Measurements from ENCODE around the gene SMAP2. TPM values are rescaled to one million over a fixed set of nuclear protein-coding genes. Genes with fewer than 3 reads are reported as not detected.

SMAP2 gene
- total and polyA plus RNA-seq, 2 experiments from 2014 or later = 16.7 to 29.5 TPM

- TF ChIP-seq, protein P1, sequence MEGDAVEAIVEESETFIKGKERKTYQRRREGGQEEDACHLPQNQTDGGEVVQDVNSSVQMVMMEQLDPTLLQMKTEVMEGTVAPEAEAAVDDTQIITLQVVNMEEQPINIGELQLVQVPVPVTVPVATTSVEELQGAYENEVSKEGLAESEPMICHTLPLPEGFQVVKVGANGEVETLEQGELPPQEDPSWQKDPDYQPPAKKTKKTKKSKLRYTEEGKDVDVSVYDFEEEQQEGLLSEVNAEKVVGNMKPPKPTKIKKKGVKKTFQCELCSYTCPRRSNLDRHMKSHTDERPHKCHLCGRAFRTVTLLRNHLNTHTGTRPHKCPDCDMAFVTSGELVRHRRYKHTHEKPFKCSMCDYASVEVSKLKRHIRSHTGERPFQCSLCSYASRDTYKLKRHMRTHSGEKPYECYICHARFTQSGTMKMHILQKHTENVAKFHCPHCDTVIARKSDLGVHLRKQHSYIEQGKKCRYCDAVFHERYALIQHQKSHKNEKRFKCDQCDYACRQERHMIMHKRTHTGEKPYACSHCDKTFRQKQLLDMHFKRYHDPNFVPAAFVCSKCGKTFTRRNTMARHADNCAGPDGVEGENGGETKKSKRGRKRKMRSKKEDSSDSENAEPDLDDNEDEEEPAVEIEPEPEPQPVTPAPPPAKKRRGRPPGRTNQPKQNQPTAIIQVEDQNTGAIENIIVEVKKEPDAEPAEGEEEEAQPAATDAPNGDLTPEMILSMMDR (IDR thresholded peaks at IDR 0.05; ENCODE audit: low read depth, low read length) = no peak
- Histone ChIP-seq H3K9me3 (ENCODE audit: low read depth) (no peaks in the 10 kb centered on the region), H3K4me3 (no peak overlapping the region), H3K4me1 (ENCODE audit: low read depth) (no peaks in the 10 kb centered on the region), H3K27me3 (no peaks in the 10 kb centered on the region), H3K36me3 (peaks cover 4% of the 10 kb centered on the region), H3K27ac (no peak overlapping the region)
- peak in 1 of 2 donors; percentile 75 for DNase-seq (ENCODE audit: low read depth in 1 of 2, low spot score in 1 of 2)
Observed at GRCh38 chr1:40421431-40422384, 48.2 kb downstream of the SMAP2 start.

DNA sequence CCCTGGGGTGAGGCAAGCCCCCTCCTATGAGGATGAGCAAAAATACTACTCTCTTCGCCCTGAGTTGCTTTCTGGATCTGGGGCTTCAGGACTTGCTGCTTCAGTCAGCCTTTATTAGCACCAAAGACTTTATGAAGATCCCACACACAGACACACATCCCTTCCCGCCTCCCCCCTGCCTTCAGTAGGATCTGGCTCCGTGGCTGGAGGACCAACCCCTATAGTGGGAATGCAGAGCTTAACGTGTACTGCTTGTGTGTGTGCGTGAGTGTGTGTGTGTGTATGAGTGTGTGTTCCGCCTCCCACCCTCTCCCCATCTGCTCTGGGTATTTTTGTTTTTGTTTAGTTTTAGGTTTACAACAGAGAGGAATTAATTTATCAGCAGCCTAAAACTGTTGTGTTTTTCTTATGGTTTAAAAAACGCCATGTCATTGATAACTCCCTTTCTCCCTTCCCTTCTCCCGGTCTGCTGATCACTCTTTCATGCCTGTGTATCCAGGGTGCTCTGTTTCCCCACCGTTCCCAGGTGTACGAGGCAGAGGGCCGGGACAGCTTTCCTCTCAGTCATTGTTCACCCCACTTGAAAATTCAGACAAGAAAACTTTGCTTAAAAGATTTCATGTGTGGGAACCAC is 49.2 kb downstream of the SMAP2 start:
- no peaks in the 10 kb centered on the region for H3K4me1 ChIP-seq (ENCODE audit: low read depth)
- DNase-seq (ENCODE audit: low read depth in 1 of 2, low spot score in 1 of 2) = no peak
- H3K4me3 ChIP-seq = no peak overlapping the region
- TF ChIP-seq, protein P1 (IDR thresholded peaks at IDR 0.05; ENCODE audit: low read depth, low read length) = no peak
- no peak overlapping the region for H3K27ac ChIP-seq
- no peaks in the 10 kb centered on the region for H3K9me3 ChIP-seq (ENCODE audit: low read depth)
- no peaks in the 10 kb centered on the region for H3K27me3 ChIP-seq
- H3K36me3 ChIP-seq = peaks cover 4% of the 10 kb centered on the region

DNA sequence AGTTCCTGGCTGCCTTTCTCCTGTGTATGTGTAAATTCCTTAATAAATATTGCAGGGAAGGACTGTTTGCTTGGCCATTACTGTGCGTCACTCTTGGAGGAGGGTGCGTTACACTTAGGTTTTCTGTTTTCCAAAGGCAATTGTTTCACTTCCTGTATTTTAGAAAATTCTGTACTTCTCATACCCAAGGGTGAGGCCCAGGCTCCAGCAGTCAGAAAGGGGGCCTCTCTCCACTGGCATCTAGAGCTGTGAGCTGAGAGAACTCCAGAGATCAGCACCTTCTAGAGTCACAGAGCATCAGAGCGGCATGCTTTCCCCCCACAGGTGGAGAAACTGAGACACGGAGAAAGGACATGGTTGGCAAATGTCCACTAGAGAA is 49.7 kb downstream of the SMAP2 start:
- Histone ChIP-seq H3K27me3 (no peaks in the 10 kb centered on the region), H3K27ac (no peak overlapping the region), H3K4me1 (ENCODE audit: low read depth) (no peaks in the 10 kb centered on the region), H3K9me3 (ENCODE audit: low read depth) (no peaks in the 10 kb centered on the region), H3K4me3 (no peak overlapping the region), H3K36me3 (peaks cover 4% of the 10 kb centered on the region)
- DNase-seq (ENCODE audit: low read depth in 1 of 2, low spot score in 1 of 2) = no peak
- TF ChIP-seq, protein P1 (IDR thresholded peaks at IDR 0.05; ENCODE audit: low read depth, low read length) = no peak

- no peaks in the 10 kb centered on the region for H3K9me3 ChIP-seq (ENCODE audit: low read depth)
- no peaks in the 10 kb centered on the region for H3K4me1 ChIP-seq (ENCODE audit: low read depth)
- no peak overlapping the region for H3K27ac ChIP-seq
- H3K27me3 ChIP-seq = no peaks in the 10 kb centered on the region
- no peak for DNase-seq (ENCODE audit: low read depth in 1 of 2, low spot score in 1 of 2)
- TF ChIP-seq, protein P1 (IDR thresholded peaks at IDR 0.05; ENCODE audit: low read depth, low read length) = no peak
- H3K4me3 ChIP-seq = no peak overlapping the region
- no peaks in the 10 kb centered on the region for H3K36me3 ChIP-seq
Observed at GRCh38 chr1:40423951-40424618, 50.6 kb downstream of the SMAP2 start.

GRCh38 chr1:40425198-40425597 is 51.7 kb downstream of the SMAP2 start:
- no peaks in the 10 kb centered on the region for H3K4me1 ChIP-seq (ENCODE audit: low read depth)
- no peak overlapping the region for H3K27ac ChIP-seq
- H3K27me3 ChIP-seq = no peaks in the 10 kb centered on the region
- no peaks in the 10 kb centered on the region for H3K36me3 ChIP-seq
- TF ChIP-seq, protein P1 (IDR thresholded peaks at IDR 0.05; ENCODE audit: low read depth, low read length) = no peak
- H3K4me3 ChIP-seq = no peak overlapping the region
- DNase-seq (ENCODE audit: low read depth in 1 of 2, low spot score in 1 of 2) = no peak
- H3K9me3 ChIP-seq (ENCODE audit: low read depth) = no peaks in the 10 kb centered on the region
